GM18499 (cell line): ENCODE measurements around the gene IMPDH2.

ENCODE experiments used
- ATAC-seq: cut with Tn5 transposase; IDR thresholded peaks from one replicate; pipeline ENCODE4 v1.9.1; 2021; ENCODE audit warnings: moderate number of reproducible peaks; ENCODE audit not compliant: insufficient read depth, unreplicated experiment

The IMPDH2 gene

DNA sequence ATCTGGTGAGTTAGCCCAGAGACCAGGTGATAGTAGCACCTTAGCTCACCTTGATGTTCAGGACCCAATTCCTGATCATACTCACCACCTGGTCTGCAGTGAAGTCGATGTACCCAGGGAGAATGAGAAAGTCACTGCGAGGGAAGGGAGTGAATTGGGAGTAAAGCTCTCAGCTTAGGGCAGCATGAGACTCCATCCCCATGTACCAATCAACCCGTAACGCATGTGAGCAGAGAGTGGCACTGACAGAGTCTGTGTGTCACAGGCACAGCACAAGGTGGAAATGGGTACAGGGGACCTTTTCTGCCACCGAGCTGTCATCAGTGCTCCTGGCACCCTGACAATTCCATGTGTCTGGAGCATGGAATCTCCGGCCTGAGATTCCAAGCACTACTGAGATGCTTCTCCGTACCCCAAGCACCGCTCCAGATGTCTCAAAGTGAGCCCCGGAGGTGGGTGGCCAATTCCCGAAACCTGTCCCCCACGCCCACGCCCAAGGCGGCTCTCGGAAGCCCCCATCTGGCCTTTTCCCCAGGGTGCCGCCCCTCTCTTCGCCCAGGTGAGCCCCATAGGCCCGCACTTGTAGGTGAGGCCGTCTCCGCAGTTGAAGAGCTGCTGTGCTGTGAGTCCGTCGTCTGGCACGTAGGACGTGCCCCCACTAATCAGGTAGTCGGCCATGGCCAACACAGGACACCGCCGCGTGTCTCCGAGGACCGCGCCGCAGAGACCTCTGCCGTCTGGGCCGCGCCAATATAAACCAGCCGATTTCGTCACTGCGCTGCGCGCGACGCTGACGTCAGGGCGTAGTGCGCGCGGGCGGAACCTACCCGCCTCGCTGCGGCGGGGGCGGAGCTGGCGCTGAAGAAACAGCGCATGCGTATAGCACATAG is at the start of gene IMPDH2:
IMPDH2 (minus strand) TSS at position 726 of the 890 bp plus-strand sequence; CDS start at position 678, 48 bp downstream.
- peak; percentile 68 for ATAC-seq

DNA sequence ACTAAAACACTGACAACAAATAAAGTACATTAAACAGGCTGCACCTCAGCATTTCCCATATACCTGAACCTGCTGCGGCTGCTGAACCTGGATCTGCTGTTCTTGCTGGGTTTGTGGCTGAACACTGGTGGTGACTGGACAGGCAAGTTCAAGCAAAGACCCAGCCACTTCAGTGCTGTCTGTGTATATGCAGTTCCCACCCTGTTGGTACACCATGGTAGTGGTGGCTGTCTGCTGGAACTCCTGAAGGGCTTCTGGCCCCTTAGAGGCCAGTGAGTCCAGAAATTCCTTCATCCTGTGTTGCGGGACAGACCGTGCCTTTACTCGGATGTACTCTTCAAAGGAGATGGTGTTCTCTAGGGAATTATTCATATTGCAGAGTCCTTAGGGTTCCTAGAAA is 47.4 kb upstream of the IMPDH2 start:
- no peak for ATAC-seq

DNA sequence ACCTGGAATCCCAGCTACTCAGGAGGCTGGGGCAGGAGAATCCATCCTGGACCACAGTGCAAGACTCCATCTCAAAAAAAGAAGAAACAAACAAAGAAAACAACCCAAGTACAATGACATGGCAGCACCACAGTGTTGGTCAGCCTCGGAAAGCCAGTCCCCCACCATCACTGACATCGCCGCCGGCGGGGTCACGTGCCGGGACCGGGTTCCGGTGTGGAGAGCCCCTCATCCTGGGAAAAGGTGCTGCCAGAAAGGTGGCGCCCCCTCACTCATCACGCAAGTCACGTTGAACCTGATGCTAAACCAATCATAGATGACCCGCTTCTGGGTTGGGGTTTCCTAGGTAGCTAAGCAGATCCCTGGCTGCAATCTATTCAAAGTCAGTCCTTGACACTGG is 46.9 kb upstream of the IMPDH2 start:
- ATAC-seq = no peak

DNA sequence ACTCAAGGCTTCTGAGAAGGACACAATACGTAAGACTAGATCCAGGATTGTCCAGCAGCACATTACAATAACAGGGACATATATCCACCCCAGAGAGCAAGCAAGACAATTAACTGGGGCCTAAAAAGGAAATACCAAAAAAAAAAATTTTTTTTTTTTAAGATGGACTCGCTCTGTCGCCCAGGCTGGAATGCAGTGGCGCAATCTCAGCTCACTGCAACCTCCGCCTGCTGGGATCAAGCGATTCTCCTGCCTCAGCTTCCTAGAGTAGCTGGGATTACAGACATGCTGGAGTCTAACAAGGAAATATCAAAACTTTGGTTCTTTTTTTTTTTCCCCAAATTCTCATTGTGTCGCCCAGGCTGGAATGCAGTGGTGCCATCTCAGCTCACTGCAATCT is 28.8 kb upstream of the IMPDH2 start:
- ATAC-seq = no peak

DNA sequence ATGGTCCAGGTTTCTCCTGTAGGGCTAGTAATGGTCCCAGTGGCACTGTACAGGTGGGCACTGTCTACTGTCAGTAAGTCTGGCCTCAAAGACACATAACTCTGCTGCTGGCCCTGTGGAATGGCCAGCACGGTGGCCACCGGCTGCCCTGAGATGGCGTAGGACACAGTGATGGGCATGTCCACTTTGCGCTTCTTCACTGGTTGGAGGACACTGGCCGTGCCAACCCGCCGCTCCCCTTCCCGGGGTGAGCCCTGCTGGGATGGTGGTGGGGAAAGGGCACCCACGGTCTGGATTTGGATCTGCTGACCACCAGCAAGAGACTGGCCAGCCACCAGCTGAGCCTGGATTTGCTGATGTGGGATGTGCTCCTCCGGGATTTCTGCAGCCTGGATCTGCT is 28.1 kb upstream of the IMPDH2 start:
- ATAC-seq = no peak

DNA sequence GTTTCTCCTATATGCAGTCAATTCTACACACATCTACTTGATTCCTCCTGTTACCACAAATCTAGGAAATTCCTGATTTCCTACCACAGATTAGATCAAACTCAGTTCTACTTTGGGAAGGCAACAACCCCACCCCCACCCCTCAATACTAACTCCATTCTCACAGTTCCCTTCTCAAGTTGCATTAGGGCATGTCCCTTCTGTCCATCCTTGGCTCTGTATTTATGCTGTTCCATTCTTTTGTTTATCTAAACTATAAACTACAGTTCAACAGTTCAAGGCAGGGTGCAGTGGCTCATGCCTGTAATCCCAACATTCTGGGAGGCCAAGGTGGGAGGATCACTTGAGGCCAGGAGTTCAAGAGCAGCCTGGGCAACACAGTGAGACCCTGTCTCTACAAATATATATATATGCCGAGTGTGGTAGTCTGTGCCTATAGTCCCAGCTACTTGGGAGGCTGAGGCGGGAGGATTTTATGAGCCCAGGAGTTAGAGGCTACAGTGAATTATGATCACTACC is 25.2 kb upstream of the IMPDH2 start:
- ATAC-seq = no peak

DNA sequence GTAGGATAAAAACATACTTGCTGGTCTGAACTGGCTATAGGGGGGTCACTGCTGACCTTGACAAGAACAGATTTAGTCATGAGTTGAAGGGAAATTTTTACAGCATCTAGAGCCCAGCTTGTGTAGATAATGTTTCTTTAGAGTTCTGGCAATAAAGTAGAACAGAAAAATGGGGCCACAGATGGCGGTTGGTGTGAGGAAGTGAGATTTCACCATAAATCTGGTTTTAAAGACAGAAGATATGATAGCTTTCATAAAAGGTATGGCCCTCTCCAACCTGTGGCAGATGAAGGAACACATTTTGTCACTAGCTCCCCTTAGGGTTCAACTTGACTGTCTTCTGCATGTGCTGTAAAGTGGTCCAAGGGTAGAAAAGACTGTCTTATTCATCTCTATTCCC is 24.3 kb upstream of the IMPDH2 start:
- ATAC-seq = no peak

DNA sequence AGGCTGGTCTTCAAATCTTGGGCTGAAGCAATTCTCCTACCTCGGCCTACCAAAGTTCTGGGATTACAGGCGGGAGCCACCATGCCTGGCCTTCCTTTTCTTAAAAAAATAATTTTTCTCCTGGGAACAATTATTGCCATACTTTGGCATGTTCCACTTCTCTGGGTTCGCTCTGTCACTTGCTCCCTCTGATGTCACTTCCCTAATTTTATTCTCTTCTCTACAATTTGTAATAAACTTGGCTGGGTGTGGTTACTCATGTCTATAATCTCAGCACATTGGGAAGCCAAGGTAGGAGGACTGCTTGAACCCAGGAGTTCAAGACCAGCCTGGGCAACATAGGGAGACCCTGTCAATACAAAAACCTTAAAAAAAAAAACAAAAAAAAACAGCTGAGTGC is 6.1 kb upstream of the IMPDH2 start:
- ATAC-seq = no peak

DNA sequence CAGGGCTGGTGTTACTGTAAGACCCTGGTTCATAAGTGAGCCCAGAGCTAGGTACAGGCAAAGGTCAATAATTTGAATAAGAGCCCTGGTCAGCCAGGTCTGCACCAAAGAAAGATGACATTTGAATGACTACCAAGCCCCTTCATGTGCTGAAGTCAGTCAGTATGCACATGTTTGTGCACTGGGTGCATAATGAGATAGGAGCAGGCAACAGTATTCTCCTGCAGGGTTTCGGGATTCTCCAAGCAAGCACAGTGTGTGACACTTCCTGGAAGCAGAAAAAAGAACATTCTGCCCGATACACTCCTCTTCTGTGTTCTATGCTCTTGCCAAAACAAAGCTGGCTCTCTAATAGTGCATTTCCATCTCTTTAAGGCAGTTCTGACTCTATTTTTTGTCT is 5.5 kb upstream of the IMPDH2 start:
- ATAC-seq = no peak

DNA sequence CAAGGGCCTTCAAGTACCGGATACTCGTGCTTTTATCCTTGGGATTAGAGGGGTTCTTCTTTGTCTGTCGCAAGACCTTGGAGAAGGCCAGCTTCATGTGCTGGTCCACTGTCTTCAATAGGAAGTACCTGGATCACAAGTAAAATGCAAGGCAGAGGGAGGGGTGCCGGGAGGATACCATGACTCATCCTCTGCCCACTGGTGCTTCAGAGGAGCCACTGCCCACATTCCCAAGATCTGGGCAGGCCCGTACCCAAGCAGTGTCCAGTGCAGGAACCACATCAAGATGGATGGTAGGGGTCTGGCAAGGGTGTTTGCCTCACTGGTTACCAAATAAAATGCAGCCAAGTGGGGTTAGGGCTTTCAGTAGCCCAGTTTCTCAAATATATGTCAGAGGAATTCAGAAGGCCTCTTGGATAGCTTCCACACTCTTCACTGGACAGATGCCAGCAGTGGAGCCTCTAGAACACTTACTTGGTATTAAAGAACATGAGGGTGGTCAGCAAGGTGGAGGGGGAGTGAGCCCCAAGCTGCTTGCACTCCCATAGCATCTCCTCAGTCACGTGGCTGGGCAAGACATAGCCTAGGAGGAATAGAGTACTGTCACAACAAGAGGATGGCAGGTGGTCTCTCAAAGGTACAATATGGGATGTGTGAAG is 3.6 kb upstream of the IMPDH2 start:
- ATAC-seq = no peak

DNA sequence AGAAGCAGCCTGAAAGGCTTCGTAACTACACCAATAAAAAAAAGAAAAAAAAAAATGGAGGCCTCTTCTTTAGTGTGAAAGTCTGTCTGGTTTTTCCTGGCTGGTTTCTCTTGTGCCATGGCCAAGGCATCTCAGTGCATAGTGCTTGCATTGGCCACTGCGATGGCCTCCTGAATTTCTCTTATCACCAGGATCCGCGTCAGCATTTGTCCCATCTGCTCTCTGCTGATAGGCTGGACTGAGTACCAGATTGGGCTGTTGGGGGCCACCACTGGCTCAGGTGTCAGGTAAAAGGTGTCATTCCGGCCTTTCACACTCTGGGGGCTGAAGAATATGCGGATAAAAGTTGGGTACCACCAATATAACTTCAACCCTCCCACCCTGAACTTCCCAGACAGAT is 1.1 kb upstream of the IMPDH2 start:
- no peak for ATAC-seq

DNA sequence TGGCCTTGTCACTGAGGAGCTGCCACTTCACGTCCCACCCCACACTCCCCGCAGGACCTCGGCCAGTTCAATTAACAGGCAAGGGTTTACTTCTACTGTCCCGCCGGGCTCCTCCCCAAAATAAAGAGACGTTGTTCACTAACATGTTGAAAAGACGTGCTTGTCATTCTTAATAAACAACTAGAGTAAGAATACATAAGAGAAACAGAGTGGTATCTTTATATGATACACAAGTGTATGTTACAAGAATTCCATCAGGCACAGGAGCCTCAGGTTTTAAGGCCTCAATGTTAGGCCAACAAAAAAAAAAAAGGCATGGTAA is 326 bp upstream of the IMPDH2 start:
- no peak for ATAC-seq

DNA sequence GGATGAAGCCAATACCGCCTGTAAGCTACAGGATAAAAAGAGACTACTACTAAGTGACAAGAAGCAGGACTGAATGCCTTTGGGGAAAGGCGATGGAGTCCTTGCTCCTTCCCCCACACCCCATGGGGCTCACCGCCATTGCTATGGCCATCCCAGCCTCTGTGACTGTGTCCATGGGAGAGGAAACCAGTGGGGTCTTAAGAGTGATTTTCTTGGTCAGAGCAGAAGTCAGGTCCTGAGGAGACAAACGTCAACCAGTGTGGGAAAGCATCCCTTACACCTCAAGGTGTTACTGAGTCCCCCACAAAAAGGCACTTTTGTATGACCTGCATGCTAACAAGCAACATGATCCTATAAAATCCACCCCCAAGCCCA is 913 bp downstream of the IMPDH2 start:
- no peak for ATAC-seq

DNA sequence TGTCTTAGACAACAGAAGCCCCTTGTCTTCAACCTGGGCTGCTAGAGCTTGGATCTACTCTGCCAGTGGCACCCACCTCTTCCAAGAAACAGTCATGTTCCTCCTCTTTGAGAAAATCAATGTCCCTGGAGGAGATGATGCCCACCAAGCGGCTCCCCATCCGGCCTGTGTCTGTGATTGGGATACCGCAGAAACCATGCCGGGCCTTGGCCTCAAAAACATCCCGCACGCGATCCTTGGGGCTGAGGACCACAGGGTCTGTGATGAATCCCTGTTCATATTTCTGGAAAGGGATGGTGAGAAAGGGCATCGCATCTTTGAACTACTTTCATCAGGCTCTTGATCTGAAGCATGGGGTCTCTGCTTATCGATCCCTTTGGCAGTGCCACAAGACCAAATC is 1.6 kb downstream of the IMPDH2 start:
- no peak for ATAC-seq

DNA sequence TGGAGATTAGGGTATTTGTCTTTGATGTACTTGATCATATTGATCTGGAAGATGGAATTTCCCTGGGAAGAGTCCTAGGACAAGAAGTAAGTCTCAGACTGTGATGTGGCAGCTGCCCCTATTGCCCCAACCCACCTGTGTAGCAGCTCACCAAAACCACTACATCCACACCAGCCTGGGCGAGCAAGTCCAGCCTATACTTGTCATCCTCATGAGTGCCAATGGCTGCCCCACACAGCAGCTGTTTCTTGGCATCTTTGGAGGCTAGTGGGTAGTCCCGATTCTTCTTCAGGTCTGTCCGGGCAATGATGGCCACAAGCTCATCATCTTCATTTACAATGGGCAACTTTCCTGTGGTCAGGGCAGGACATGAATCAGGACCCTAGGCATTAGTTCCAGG is 2.7 kb downstream of the IMPDH2 start:
- ATAC-seq = no peak

DNA sequence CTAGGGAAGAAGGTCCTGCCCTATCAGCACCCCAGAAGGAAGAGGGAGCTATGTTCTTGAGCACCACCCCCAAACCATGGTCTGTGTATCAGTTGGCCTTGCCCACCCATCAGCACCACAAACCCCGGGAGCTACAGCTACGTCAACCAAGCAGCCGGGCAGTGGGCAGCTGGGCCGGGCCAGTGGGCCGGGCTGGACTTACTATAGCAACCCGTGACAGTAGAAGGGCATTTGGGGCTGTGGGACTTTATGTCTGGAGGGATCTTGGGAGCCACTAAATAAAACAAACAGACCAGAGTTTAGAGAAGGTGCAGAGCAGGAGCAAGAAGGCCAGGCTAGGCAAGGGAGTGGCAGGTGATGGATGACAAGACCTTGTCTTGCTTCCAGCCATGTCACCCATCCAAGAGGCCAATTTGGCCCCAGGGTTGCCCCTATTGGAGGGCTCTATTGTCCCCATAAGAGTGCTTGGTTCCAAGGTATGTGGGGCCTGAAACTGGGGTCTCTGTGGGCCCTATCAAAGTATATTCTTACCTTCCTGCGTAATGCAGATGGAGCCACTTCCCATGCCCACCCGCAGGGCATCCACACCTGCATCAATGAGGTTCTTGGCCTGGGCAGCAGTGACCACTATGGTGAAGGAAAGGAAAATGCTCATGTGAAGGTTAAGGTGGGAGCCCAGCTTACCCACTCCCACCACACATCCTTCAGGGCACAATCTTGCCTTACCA is 3.2 kb downstream of the IMPDH2 start:
- ATAC-seq = no peak

DNA sequence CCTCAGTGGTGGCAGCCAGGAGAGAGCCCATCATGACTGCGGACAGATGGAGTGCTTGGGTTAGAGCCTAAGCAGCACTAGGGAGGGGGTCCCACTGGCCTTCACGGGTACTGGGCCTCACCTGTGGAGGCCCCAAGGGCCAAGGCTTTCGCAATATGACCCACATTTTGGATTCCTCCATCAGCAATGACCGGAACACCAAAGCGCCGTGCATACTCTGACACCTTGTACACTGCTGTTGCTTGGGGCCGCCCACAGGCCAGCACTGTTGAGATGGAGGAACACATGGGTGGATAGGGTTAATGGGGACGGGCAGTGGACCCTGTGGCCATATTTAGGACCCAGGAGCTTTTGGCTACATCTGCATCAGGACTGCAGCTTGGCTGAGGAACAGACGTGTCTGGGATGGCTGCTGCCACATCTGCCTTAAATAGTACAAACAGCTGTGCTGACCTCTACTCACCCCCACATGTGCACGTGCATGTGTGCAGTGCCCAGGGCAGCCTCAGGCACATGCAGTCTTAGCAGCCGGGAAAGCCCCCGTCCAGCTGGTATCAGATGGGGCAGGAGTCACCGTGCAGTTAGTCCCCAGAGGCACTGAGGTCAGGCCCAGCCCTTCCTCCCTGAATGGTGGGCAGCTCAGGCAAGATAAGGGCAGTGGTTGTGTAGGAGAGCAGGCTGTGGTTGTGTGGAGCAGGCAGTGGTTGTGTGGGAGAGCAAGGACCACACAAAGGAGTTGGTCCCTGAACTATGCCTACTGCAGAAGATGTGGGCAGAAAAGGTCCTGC is 4.0 kb downstream of the IMPDH2 start:
- ATAC-seq = no peak

DNA sequence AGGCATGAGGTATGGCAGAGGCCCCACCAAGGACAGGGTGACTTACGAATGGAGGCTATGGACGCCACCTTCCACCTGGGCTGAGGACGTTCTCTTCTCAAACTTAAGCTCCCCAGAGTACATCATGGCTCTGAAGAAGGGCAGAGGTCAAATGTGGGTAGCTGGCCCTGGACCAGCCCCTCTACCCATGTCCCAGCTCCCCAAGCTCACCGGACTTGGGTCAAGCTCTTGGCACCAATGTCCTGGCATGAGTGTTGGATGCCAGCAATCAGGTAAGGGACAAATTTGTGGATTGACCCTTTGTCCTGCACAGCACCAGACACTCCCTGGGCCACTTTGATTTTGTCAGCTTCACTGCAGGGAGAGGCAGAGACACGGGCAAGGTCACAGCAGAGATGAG is 4.7 kb downstream of the IMPDH2 start:
- no peak for ATAC-seq

DNA sequence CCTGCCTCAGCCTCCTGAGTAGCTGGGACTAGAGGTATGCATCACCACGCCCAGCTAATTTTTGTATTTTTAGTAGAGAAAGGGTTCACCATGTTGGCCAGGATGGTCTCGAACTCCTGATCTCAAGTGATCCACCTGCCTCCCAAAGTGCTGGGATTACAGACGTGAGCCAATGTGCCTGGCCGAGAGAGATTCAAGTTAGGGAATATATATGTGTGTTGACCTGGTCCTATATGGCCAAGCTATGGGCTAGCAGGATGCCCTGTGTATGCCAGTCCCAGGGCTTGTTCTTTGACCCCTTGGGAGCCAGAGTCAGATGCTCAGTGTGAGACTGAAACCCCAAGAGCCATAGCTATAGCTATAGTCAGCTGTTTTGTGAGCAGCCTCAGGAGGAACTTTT is 5.4 kb downstream of the IMPDH2 start:
- no peak for ATAC-seq

DNA sequence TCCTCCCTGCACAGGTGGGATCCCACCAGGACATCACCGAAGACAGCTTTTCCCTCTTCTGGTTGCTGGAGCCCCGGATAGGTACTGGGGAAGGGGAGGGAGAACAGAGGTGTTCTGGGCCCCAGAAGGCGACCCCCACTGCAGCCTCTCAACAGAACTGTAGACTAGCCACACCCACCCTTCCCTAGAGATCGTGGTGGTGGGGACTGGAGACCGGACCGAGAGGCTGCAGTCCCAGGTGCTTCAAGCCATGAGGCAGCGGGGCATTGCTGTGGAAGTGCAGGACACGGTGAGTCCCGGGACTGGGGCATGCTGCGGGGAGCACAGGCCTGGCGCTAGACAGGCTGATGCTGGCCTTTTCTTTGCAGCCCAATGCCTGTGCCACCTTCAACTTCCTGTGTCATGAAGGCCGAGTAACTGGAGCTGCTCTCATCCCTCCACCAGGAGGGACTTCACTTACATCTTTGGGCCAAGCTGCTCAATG is 6.5 kb downstream of the IMPDH2 start:
- ATAC-seq = no peak
